SK-N-MC (cell line): ENCODE results near the gene ARPC5L.

ENCODE experiments used
- EZH2 ChIP-seq: fragments of 200-600 bp; sonication (generic); IDR thresholded peaks from one replicate; pipeline ENCODE4 v1.6.1; 2017; ENCODE audit warnings: antibody characterized with exemption
- FOXP2 ChIP-seq: optimal IDR thresholded peaks from 2 replicates; pipeline ENCODE3; 2011; ENCODE audit warnings: mild to moderate bottlenecking, moderate library complexity; ENCODE audit not compliant: insufficient read depth; ENCODE audit errors: extremely low read length, control extremely low read depth
- POLR2AphosphoS5 ChIP-seq: IDR thresholded peaks from 2 replicates; pipeline ENCODE4 v1.6.1; 2012; ENCODE audit warnings: mild to moderate bottlenecking, low read depth, low read length, borderline replicate concordance

- no peak for TF ChIP-seq POLR2AphosphoS5
- no peak for TF ChIP-seq EZH2
- TF ChIP-seq FOXP2, result no peak
Measured at GRCh38 chr9:124906966-124907365, 45.0 kb downstream of the ARPC5L start.
